H9 (cell line): Measurements from ENCODE around the gene OMP. TPM values are rescaled to one million over a fixed set of nuclear protein-coding genes. Genes with fewer than 3 reads are reported as not detected.
A peak's percentile ranks its signal among the peaks of the same experiment; 100 is the strongest.

ENCODE experiments used
- DNase-seq: peaks from one replicate; pipeline ENCODE4 v3.0.0-alpha.2; 2017
- H2AFZ ChIP-seq: one replicate; pipeline ENCODE4 v1.6.1; 2013; ENCODE audit warnings: mild to moderate bottlenecking, low read length, control low read depth, moderate library complexity
- H2AK5ac ChIP-seq: 2 replicates; pipeline ENCODE4 v1.6.1; 2013; ENCODE audit warnings: low read length, control low read depth, mixed read lengths; ENCODE audit not compliant: insufficient read length
- H2BK120ac ChIP-seq: one replicate; pipeline ENCODE4 v1.6.1; 2013; ENCODE audit warnings: low read depth, mild to moderate bottlenecking, low read length, control low read depth, inconsistent platforms; ENCODE audit not compliant: poor library complexity, severe bottlenecking
- H2BK12ac ChIP-seq: 2 replicates; pipeline ENCODE4 v1.6.1; 2013; ENCODE audit warnings: low read length, control low read depth, mixed read lengths, low read depth; ENCODE audit not compliant: insufficient read length
- H2BK15ac ChIP-seq: 2 replicates; pipeline ENCODE4 v1.6.1; 2013; ENCODE audit warnings: low read depth, low read length, control low read depth
- H2BK20ac ChIP-seq: one replicate; pipeline ENCODE4 v1.6.1; 2013; ENCODE audit warnings: low read depth, mild to moderate bottlenecking, low read length, control low read depth, inconsistent platforms; ENCODE audit not compliant: poor library complexity, severe bottlenecking
- H2BK5ac ChIP-seq: 2 replicates; pipeline ENCODE4 v1.6.1; 2013; ENCODE audit warnings: low read length, control low read depth, mixed read lengths; ENCODE audit not compliant: insufficient read length
- H3K14ac ChIP-seq: 2 replicates; pipeline ENCODE4 v1.6.1; 2013; ENCODE audit warnings: low read length, control low read depth; ENCODE audit not compliant: insufficient read depth
- H3K18ac ChIP-seq: 2 replicates; pipeline ENCODE4 v1.6.1; 2013; ENCODE audit warnings: low read depth, mild to moderate bottlenecking, mixed read lengths, low read length, control low read depth; ENCODE audit not compliant: insufficient read length
- H3K23ac ChIP-seq: 2 replicates; pipeline ENCODE4 v1.6.1; 2013; ENCODE audit warnings: low read length, control low read depth, mixed read lengths, low read depth; ENCODE audit not compliant: insufficient read length
- H3K23me2 ChIP-seq: 2 replicates; pipeline ENCODE4 v1.6.1; 2013; ENCODE audit warnings: low read depth, mild to moderate bottlenecking, mixed read lengths, low read length, control low read depth; ENCODE audit not compliant: insufficient read length, poor library complexity, severe bottlenecking
- H3K27ac ChIP-seq: 2 replicates; pipeline ENCODE4 v1.5.1; 2013; ENCODE audit warnings: low read length, control low read depth, mixed read lengths, low read depth; ENCODE audit not compliant: insufficient read length
- H3K27me3 ChIP-seq: 2 replicates; pipeline ENCODE4 v1.6.1; 2013; ENCODE audit warnings: low read length, control low read depth, inconsistent platforms; ENCODE audit not compliant: insufficient read depth
- H3K4ac ChIP-seq: 2 replicates; pipeline ENCODE4 v1.6.1; 2013; ENCODE audit warnings: low read depth, mild to moderate bottlenecking, control low read depth, inconsistent platforms, low read length, moderate library complexity
- H3K4me1 ChIP-seq: 2 replicates; pipeline ENCODE4 v1.6.1; 2013; ENCODE audit warnings: low read length, control low read depth, inconsistent platforms; ENCODE audit not compliant: insufficient read depth
- H3K4me2 ChIP-seq: 2 replicates; pipeline ENCODE4 v1.6.1; 2013; ENCODE audit warnings: low read length, control low read depth, mixed read lengths; ENCODE audit not compliant: insufficient read length, insufficient read depth
- H3K56ac ChIP-seq: 2 replicates; pipeline ENCODE4 v1.6.1; 2013; ENCODE audit warnings: low read depth, mild to moderate bottlenecking, mixed read lengths, low read length, control low read depth; ENCODE audit not compliant: insufficient read length
- H3K79me1 ChIP-seq: 2 replicates; pipeline ENCODE4 v1.6.1; 2013; ENCODE audit warnings: low read depth, mild to moderate bottlenecking, moderate library complexity, low read length, control low read depth, inconsistent platforms; ENCODE audit not compliant: insufficient read depth, poor library complexity, severe bottlenecking
- H3K79me2 ChIP-seq: 2 replicates; pipeline ENCODE4 v1.6.1; 2013; ENCODE audit warnings: low read length, control low read depth, inconsistent platforms; ENCODE audit not compliant: insufficient read depth
- H3K9ac ChIP-seq: 2 replicates; pipeline ENCODE4 v1.6.1; 2013; ENCODE audit warnings: low read length, control low read depth, mixed read lengths; ENCODE audit not compliant: insufficient read length; ENCODE audit errors: extremely low read depth
- H3K9me3 ChIP-seq: one replicate; pipeline ENCODE4 v1.6.1; 2013; ENCODE audit warnings: low read depth, low read length, inconsistent platforms; ENCODE audit not compliant: control insufficient read depth
- H3T11ph ChIP-seq: one replicate; pipeline ENCODE4 v1.6.1; 2013; ENCODE audit warnings: mild to moderate bottlenecking, low read length, control low read depth, inconsistent platforms
- H4K20me1 ChIP-seq: one replicate; pipeline ENCODE4 v1.6.1; 2013; ENCODE audit not compliant: control insufficient read depth, insufficient read length, insufficient read depth
- H4K5ac ChIP-seq: 2 replicates; pipeline ENCODE4 v1.6.1; 2013; ENCODE audit warnings: low read depth, mild to moderate bottlenecking, mixed read lengths, low read length, control low read depth; ENCODE audit not compliant: insufficient read length
- H4K8ac ChIP-seq: replicated peaks from 2 replicates; pipeline ENCODE4 v1.6.1; 2013; ENCODE audit warnings: low read length, control low read depth, mixed read lengths, low read depth; ENCODE audit not compliant: insufficient read length
- H4K91ac ChIP-seq: 2 replicates; pipeline ENCODE4 v1.6.1; 2013; ENCODE audit warnings: low read depth, mild to moderate bottlenecking, moderate library complexity, mixed read lengths, low read length, control low read depth; ENCODE audit not compliant: insufficient read length
- H3K27ac Mint-ChIP-seq, 3 experiments: 2 replicates in 2 of 3; 3 replicates in 1 of 3; pipeline ENCODE4 v1.8.0; 2020 to 2021; ENCODE audit warnings: mixed read lengths in 3 of 3, mild to moderate bottlenecking in 1 of 3, moderate library complexity in 1 of 3
- H3K27me3 Mint-ChIP-seq: 2 replicates; pipeline ENCODE4 v1.8.0; 2021; ENCODE audit warnings: low read depth, mild to moderate bottlenecking, moderate library complexity, mixed read lengths
- H3K36me3 Mint-ChIP-seq, 3 experiments: 2 replicates in 2 of 3; 3 replicates in 1 of 3; pipeline ENCODE4 v1.8.0; 2020 to 2021; ENCODE audit warnings: low read depth in 3 of 3, mixed read lengths in 3 of 3; ENCODE audit not compliant: insufficient read depth in 1 of 3
- H3K4me1 Mint-ChIP-seq, 2 experiments: 2 replicates each; pipeline ENCODE4 v1.8.0; 2020; ENCODE audit warnings: mixed read lengths in 2 of 2
- H3K4me3 Mint-ChIP-seq, 2 experiments: 2 replicates in 1 of 2; 3 replicates in 1 of 2; pipeline ENCODE4 v1.8.0; 2020 to 2021; ENCODE audit warnings: mild to moderate bottlenecking in 2 of 2, mixed read lengths in 2 of 2, moderate library complexity in 1 of 2
- H3K9me3 Mint-ChIP-seq, 2 experiments: 2 replicates in 1 of 2; 3 replicates in 1 of 2; pipeline ENCODE4 v1.8.0; 2020; ENCODE audit warnings: mild to moderate bottlenecking in 2 of 2, mixed read lengths in 2 of 2, moderate library complexity in 1 of 2
- CTCF ChIP-seq: fragments of 200-600 bp; sonication (generic); conservative IDR thresholded peaks from 3 replicates; pipeline ENCODE4 v1.8.0; 2021; ENCODE audit warnings: antibody characterized with exemption, mild to moderate bottlenecking
- WGBS: extraction: QIAGEN DNeasy Blood & Tissue Kit; methylation state at CpG from one replicate; pipeline ENCODE4 v1.1.7; 2013; ENCODE audit warnings: missing lambda C conversion rate, low lambda C conversion rate, mixed read lengths; ENCODE audit not compliant: insufficient read length; ENCODE audit errors: extremely low coverage; 5-methylcytosine and 5-hydroxymethylcytosine counted together
- total RNA-seq: library from RNA; stranded (reverse); gene quantifications from 2 replicates; pipeline ENCODE4 v1.2.1, GENCODE V29; 2021

The OMP gene
- total RNA-seq, 1 experiment from 2014 or later, result not detected

GRCh38 chr11:77055913-77056312 lies 46.7 kb upstream of the OMP start:
- H2BK20ac ChIP-seq, result no peak overlapping the region
- no peak overlapping the region for H2BK120ac ChIP-seq
- no peak overlapping the region for H3K4me2 ChIP-seq
- H3K79me2 ChIP-seq, result no peaks in the 10 kb centered on the region
- no peak overlapping the region for H4K91ac ChIP-seq
- no peak overlapping the region for H2BK5ac ChIP-seq
- no peaks in the 10 kb centered on the region for H3K9me3 ChIP-seq
- no peak overlapping the region for H3K4ac ChIP-seq
- Mint-ChIP-seq H3K27ac (peak overlapping the region in 1 of 3 experiments; percentile 48; a peak in 1 of 7 replicates), H3K27me3 (no peaks in the 10 kb centered on the region), H3K4me1 (peaks cover 23 to 27% of the 10 kb centered on the region in 2 experiments), H3K36me3 (no peaks in the 10 kb centered on the region; a peak in 2 of 7 replicates), H3K4me3 (no peak overlapping the region), H3K9me3 (peaks cover 7 to 19% of the 10 kb centered on the region in 2 experiments; a peak in 4 of 5 replicates)
- no CpG with 5 or more reads among the region's 5 CpGs for WGBS
- no peaks in the 10 kb centered on the region for H3K23me2 ChIP-seq
- H4K5ac ChIP-seq, result no peak overlapping the region
- H3K27ac ChIP-seq, result no peak overlapping the region
- no peak overlapping the region for H3K14ac ChIP-seq
- H3T11ph ChIP-seq, result no peak overlapping the region
- H4K8ac ChIP-seq, result no peak overlapping the region
- H3K23ac ChIP-seq, result no peak overlapping the region
- no peak for DNase-seq
- no peak overlapping the region for H3K56ac ChIP-seq
- no peak overlapping the region for H2AK5ac ChIP-seq
- no peak for TF ChIP-seq CTCF
- H2AFZ ChIP-seq, result no peak overlapping the region
- H3K79me1 ChIP-seq, result no peaks in the 10 kb centered on the region
- no peak overlapping the region for H3K18ac ChIP-seq
- H2BK15ac ChIP-seq, result no peak overlapping the region
- H3K9ac ChIP-seq, result no peak overlapping the region
- H2BK12ac ChIP-seq, result no peak overlapping the region
- no peaks in the 10 kb centered on the region for H3K4me1 ChIP-seq
- H4K20me1 ChIP-seq, result no peaks in the 10 kb centered on the region
- no peaks in the 10 kb centered on the region for H3K27me3 ChIP-seq
